GM23338 (cell line): ENCODE data around the gene MTARC1. TPM values are rescaled to one million over a fixed set of nuclear protein-coding genes. Genes with fewer than 3 reads are reported as not detected.

Experiments
- ATAC-seq: fragments of 200-7000 bp; cut with Tn5 transposase; 3 replicates; pipeline ENCODE4 v1.9.1; 2020
- DNase-seq: peaks from one replicate; pipeline ENCODE4 v3.0.0-alpha.2; 2015; ENCODE audit warnings: low spot score
- H2AFZ ChIP-seq: fragments of 200-600 bp; sonication (generic); 2 replicates; pipeline ENCODE4 v1.8.0; 2016; ENCODE audit warnings: antibody characterized with exemption, mild to moderate bottlenecking, moderate library complexity
- H3F3A ChIP-seq: fragments of 200-600 bp; sonication (generic); replicated peaks from 2 replicates; pipeline ENCODE4 v1.8.0; 2017; ENCODE audit warnings: antibody characterized with exemption, mixed run types, low read depth
- H3K27ac ChIP-seq: fragments of 200-600 bp; sonication (generic); 2 replicates; pipeline ENCODE4 v1.6.1; 2016; ENCODE audit warnings: low read depth
- H3K27me3 ChIP-seq: fragments of 200-600 bp; sonication (generic); 2 replicates; pipeline ENCODE4 v1.8.0; 2016; ENCODE audit warnings: mild to moderate bottlenecking, mixed run types, moderate library complexity; ENCODE audit not compliant: insufficient read depth
- H3K36me3 ChIP-seq: fragments of 200-600 bp; sonication (generic); 2 replicates; pipeline ENCODE4 v1.8.0; 2016; ENCODE audit warnings: mild to moderate bottlenecking; ENCODE audit not compliant: insufficient read depth
- H3K4me1 ChIP-seq: fragments of 200-600 bp; sonication (generic); 2 replicates; pipeline ENCODE4 v1.8.0; 2016; ENCODE audit warnings: mild to moderate bottlenecking, moderate library complexity; ENCODE audit not compliant: insufficient read depth
- H3K4me2 ChIP-seq: fragments of 200-600 bp; sonication (generic); 2 replicates; pipeline ENCODE4 v1.7.1; 2017; ENCODE audit warnings: mixed run types
- H3K4me3 ChIP-seq: fragments of 200-600 bp; sonication (generic); 2 replicates; pipeline ENCODE4 v1.6.1; 2016; ENCODE audit warnings: mixed run types
- H3K79me2 ChIP-seq: fragments of 200-600 bp; sonication (generic); replicated peaks from 2 replicates; pipeline ENCODE4 v1.8.0; 2017; ENCODE audit warnings: mild to moderate bottlenecking; ENCODE audit not compliant: insufficient read depth
- H3K9me2 ChIP-seq: fragments of 200-600 bp; sonication (generic); 2 replicates; pipeline ENCODE4 v1.8.0; 2017; ENCODE audit not compliant: insufficient read depth
- H4K20me1 ChIP-seq: fragments of 200-600 bp; sonication (generic); replicated peaks from 2 replicates; pipeline ENCODE4 v1.8.0; 2017; ENCODE audit warnings: mild to moderate bottlenecking; ENCODE audit not compliant: insufficient read depth
- H3K27ac Mint-ChIP-seq: 2 replicates; pipeline ENCODE4 v1.8.0; 2020; ENCODE audit warnings: inconsistent platforms, mild to moderate bottlenecking, moderate library complexity, mixed read lengths
- H3K27me3 Mint-ChIP-seq: 3 replicates; pipeline ENCODE4 v1.8.0; 2022; ENCODE audit warnings: low read depth, mild to moderate bottlenecking, moderate library complexity, mixed read lengths, inconsistent platforms; ENCODE audit not compliant: insufficient read depth, poor library complexity
- H3K36me3 Mint-ChIP-seq: 3 replicates; pipeline ENCODE4 v1.8.0; 2021; ENCODE audit warnings: low read depth, mild to moderate bottlenecking, inconsistent platforms, moderate library complexity, mixed read lengths
- H3K4me1 Mint-ChIP-seq: 3 replicates; pipeline ENCODE4 v1.8.0; 2020; ENCODE audit warnings: mild to moderate bottlenecking, inconsistent platforms, mixed read lengths
- H3K4me3 Mint-ChIP-seq: 3 replicates; pipeline ENCODE4 v1.8.0; 2021; ENCODE audit warnings: moderate library complexity, mild to moderate bottlenecking, inconsistent platforms, mixed read lengths
- H3K9me3 Mint-ChIP-seq: 3 replicates; pipeline ENCODE4 v1.8.0; 2020; ENCODE audit warnings: moderate library complexity, mild to moderate bottlenecking, inconsistent platforms, mixed read lengths
- CREB1 ChIP-seq: fragments of 250-450 bp; sonication (Bioruptor Pico); IDR thresholded peaks from 2 replicates; pipeline ENCODE4 v1.5.0; 2020; ENCODE audit warnings: low read depth, mild to moderate bottlenecking, moderate library complexity
- CTCF ChIP-seq, 2 experiments: fragments of 200-600 bp in 1 of 2; sonication (generic) in 1 of 2; conservative IDR thresholded peaks; 2 replicates each; pipeline versions ENCODE4 v1.5.1 to v1.6.1; 2016 to 2017; ENCODE audit warnings: antibody characterized with exemption in 2 of 2, low read depth in 2 of 2, mild to moderate bottlenecking in 2 of 2, moderate library complexity in 1 of 2
- ETS1 ChIP-seq: IDR thresholded peaks from 2 replicates; pipeline ENCODE4 v1.6.1; 2016; ENCODE audit warnings: antibody characterized with exemption
- EZH2 ChIP-seq: fragments of 200-600 bp; sonication (generic); IDR thresholded peaks from one replicate; pipeline ENCODE4 v1.8.0; 2017; ENCODE audit warnings: antibody characterized with exemption, mild to moderate bottlenecking, low read depth; ENCODE audit not compliant: unreplicated experiment
- EZH2phosphoT487 ChIP-seq: fragments of 200-600 bp; sonication (generic); IDR thresholded peaks from one replicate; pipeline ENCODE4 v1.8.1; 2018; ENCODE audit warnings: antibody characterized with exemption; ENCODE audit not compliant: unreplicated experiment
- JUNB ChIP-seq: IDR thresholded peaks from one replicate; pipeline ENCODE4 v1.6.1; 2016; ENCODE audit warnings: antibody characterized with exemption; ENCODE audit not compliant: unreplicated experiment
- NANOG ChIP-seq: IDR thresholded peaks from 2 replicates; pipeline ENCODE4 v1.6.1; 2016; ENCODE audit warnings: antibody characterized with exemption, borderline replicate concordance
- REST ChIP-seq: IDR thresholded peaks from one replicate; pipeline ENCODE4 v1.6.1; 2018; ENCODE audit warnings: antibody characterized with exemption; ENCODE audit not compliant: unreplicated experiment
- STAT1 ChIP-seq: IDR thresholded peaks from one replicate; pipeline ENCODE4 v1.6.1; 2016; ENCODE audit warnings: antibody characterized with exemption; ENCODE audit not compliant: unreplicated experiment
- ZNF114 ChIP-seq: fragments of 250-450 bp; sonication (Bioruptor Pico); IDR thresholded peaks from 2 replicates; pipeline ENCODE4 v1.5.0; 2020; ENCODE audit warnings: mild to moderate bottlenecking, moderate library complexity
- ZNF331 ChIP-seq: fragments of 250-450 bp; sonication (Bioruptor Pico); IDR thresholded peaks from 2 replicates; pipeline ENCODE4 v1.5.0; 2020; ENCODE audit warnings: low read depth, mild to moderate bottlenecking, moderate library complexity
- ZNF462 ChIP-seq: fragments of 250-450 bp; sonication (Bioruptor Pico); IDR thresholded peaks from 2 replicates; pipeline ENCODE4 v1.5.0; 2020; ENCODE audit warnings: mild to moderate bottlenecking, moderate library complexity
- polyA plus RNA-seq: library from polyadenylated mRNA; unstranded; fragments of >200 nt; fragmentation: Nextera tagmentation; extraction: Ambion mirVana; gene quantifications from 2 replicates; pipeline ENCODE4 v1.2.1, GENCODE V29; 2016
- total RNA-seq: library from RNA; depleted of rRNA; stranded (reverse); fragments of >200 nt; shearing (Covaris generic); gene quantifications from 2 replicates; pipeline ENCODE4 v1.2.3, GENCODE V29; 2014

Gene MTARC1
- total and polyA plus RNA-seq, 2 experiments from 2014 or later = 33.9 to 34.6 TPM

- no peak overlapping the region for H3K4me3 ChIP-seq
- TF ChIP-seq CTCF (conservative IDR thresholded peaks at IDR 0.05; ENCODE audit: low read depth in 2 of 2) = no peak
- no peak for TF ChIP-seq ZNF462
- TF ChIP-seq REST = no peak
- no peak for TF ChIP-seq ZNF114 (CRISPR knock-in tag)
- TF ChIP-seq ETS1 = no peak
- no peak for TF ChIP-seq NANOG
- TF ChIP-seq CREB1 = no peak
- no peak for TF ChIP-seq JUNB
- TF ChIP-seq EZH2phosphoT487 = no peak
- no peak for TF ChIP-seq STAT1
- no peak for TF ChIP-seq EZH2
- TF ChIP-seq ZNF331 (CRISPR knock-in tag) = no peak
Observed at GRCh38 chr1:220757441-220757840, 29.3 kb upstream of the MTARC1 start.

More at GRCh38 chr1:220757441-220757840, 29.3 kb upstream of the MTARC1 start:
- peaks cover 1% of the 10 kb centered on the region; the same call in 1 of the 2 replicates for H3K79me2 ChIP-seq
- no peak overlapping the region for H3K4me2 ChIP-seq
- no peaks in the 10 kb centered on the region for H3K27me3 ChIP-seq
- H3K4me1 ChIP-seq = no peaks in the 10 kb centered on the region
- no peaks in the 10 kb centered on the region for H3K4me1 Mint-ChIP-seq
- H3K27ac Mint-ChIP-seq = no peak overlapping the region
- H3K9me3 Mint-ChIP-seq = no peaks in the 10 kb centered on the region
- H4K20me1 ChIP-seq = no peaks in the 10 kb centered on the region; the same call in 1 of the 2 replicates
- no peaks in the 10 kb centered on the region for H3K9me2 ChIP-seq
- H3K27ac ChIP-seq = no peak overlapping the region
- H3K36me3 Mint-ChIP-seq = peaks cover 21% of the 10 kb centered on the region
- H3K4me3 Mint-ChIP-seq = no peak overlapping the region
- peaks cover 2% of the 10 kb centered on the region for H3K27me3 Mint-ChIP-seq
- DNase-seq = no peak
- H2AFZ ChIP-seq = no peak overlapping the region
- H3F3A ChIP-seq = no peaks in the 10 kb centered on the region
- ATAC-seq = no peak
- no peaks in the 10 kb centered on the region for H3K36me3 ChIP-seq
